Mucosa of descending colon (tissue), 3 donors: ENCODE data around the gene MYH14. TPM values are rescaled to one million over a fixed set of nuclear protein-coding genes. Genes with fewer than 3 reads are reported as not detected.
"Not testable (repeated sequence)": the region's sequence is repeated elsewhere in the genome, so short reads cannot be mapped to it uniquely, and the experiment has no call there.

ENCODE experiments used
- ATAC-seq: fragments of 200-7000 bp; cut with Tn5 transposase; one replicate; pipeline ENCODE4 v1.9.1; 2020; ENCODE audit warnings: mild to moderate bottlenecking, moderate library complexity
- DNase-seq, 3 donors: peaks; one replicate each; pipeline ENCODE4 v3.0.0-alpha.2; 2020
- H3K36me3 ChIP-seq: fragments of 200-600 bp; one replicate; pipeline ENCODE4 v1.8.0; 2021; ENCODE audit warnings: low read depth, mild to moderate bottlenecking
- H3K4me1 ChIP-seq: fragments of 200-600 bp; one replicate; pipeline ENCODE4 v1.8.0; 2021; ENCODE audit warnings: low read depth, mild to moderate bottlenecking
- H3K4me3 ChIP-seq: fragments of 200-600 bp; one replicate; pipeline ENCODE4 v1.8.0; 2021; ENCODE audit warnings: mild to moderate bottlenecking
- H3K9me3 ChIP-seq: fragments of 200-600 bp; one replicate; pipeline ENCODE4 v1.8.0; 2021; ENCODE audit warnings: mild to moderate bottlenecking
- CTCF ChIP-seq: fragments of 200-600 bp; IDR thresholded peaks from one replicate; pipeline ENCODE4 v1.8.0; 2022; ENCODE audit warnings: antibody characterized with exemption, mild to moderate bottlenecking
- intact Hi-C, 2 donors: fragments of 100-400 bp; cut with DNase I in 1 of 2; cut with micrococcal nuclease in 1 of 2; formaldehyde crosslinking; loops; one replicate each; pipeline versions ENCODE4 v1.11.0 to v1.11.1; 2022; cut with DNase I, micrococcal nuclease
- total RNA-seq, 3 donors: library from RNA; stranded (reverse); fragmentation: NEBNext Ultra II Directional in 2 of 3; extraction: Animal tissue kit (Norgen Biotek cat#: 25700) in 2 of 3; gene quantifications; one replicate each; pipeline versions ENCODE4 v1.2.1 to v1.2.4, GENCODE V29; 2021 to 2023
- donor health status: DM: no; HTN: no; CAD: no; lungs with moderate emphysema.
- donor health status: DM: no; HTN: no; CAD: no.
- donor health status: DM: no; HTN: yes; CAD: no.

Gene MYH14
- total RNA-seq, 3 donors from 2014 or later = 268 to 606 (median 586) TPM

- Histone ChIP-seq H3K36me3 (no peaks in the 10 kb centered on the region), H3K4me1 (peaks cover 10% of the 10 kb centered on the region), H3K9me3 (no peaks in the 10 kb centered on the region), H3K4me3 (no peak overlapping the region)
- TF ChIP-seq CTCF = no peak
- intact Hi-C loops = no loop called here
- DNase-seq (peak; percentile 82 to 90 (median 85)), ATAC-seq (peak; percentile 45)
These were observed 130.6 kb downstream of the MYH14 start for GRCh38 chr19:50333737-50334617.

- no peaks in the 10 kb centered on the region for H3K36me3 ChIP-seq
- H3K9me3 ChIP-seq = no peaks in the 10 kb centered on the region
- H3K4me1 ChIP-seq = peaks cover 10% of the 10 kb centered on the region
- TF ChIP-seq CTCF = no peak
- H3K4me3 ChIP-seq = no peak overlapping the region
- DNase-seq = peak in 2 of 3 donors; percentile 27 to 51
- intact Hi-C loops = no loop called here
- no peak for ATAC-seq
These were observed 131.5 kb downstream of the MYH14 start for GRCh38 chr19:50334741-50335421.

- intact Hi-C loops = not testable (repeated sequence)
These were observed 133.6 kb downstream of the MYH14 start for GRCh38 chr19:50337031-50337430.

GRCh38 chr19:50340331-50340730, 136.9 kb downstream of the MYH14 start:
- Histone ChIP-seq H3K9me3 (peaks cover 7% of the 10 kb centered on the region), H3K36me3 (no peaks in the 10 kb centered on the region), H3K4me1 (no peaks in the 10 kb centered on the region), H3K4me3 (no peak overlapping the region)
- DNase-seq = no peak
- no peak for ATAC-seq
- intact Hi-C loops = no loop called here
- no peak for TF ChIP-seq CTCF

More at GRCh38 chr19:50337031-50337430, 133.6 kb downstream of the MYH14 start:
- H3K36me3 ChIP-seq, DNase-seq, ATAC-seq, H3K4me1 ChIP-seq, H3K9me3 ChIP-seq, H3K4me3 ChIP-seq: not testable (repeated sequence)

- Histone ChIP-seq H3K4me1 (no peaks in the 10 kb centered on the region), H3K36me3 (no peaks in the 10 kb centered on the region), H3K9me3 (peaks cover 7% of the 10 kb centered on the region), H3K4me3 (no peak overlapping the region)
- ATAC-seq = peak; percentile 52
- intact Hi-C loops = no loop called here
- no peak for TF ChIP-seq CTCF
- no peak for DNase-seq
These were observed 137.7 kb downstream of the MYH14 start for GRCh38 chr19:50341091-50341564.
